Activated CD4-positive, alpha-beta memory T cell treated with anti-CD3 and anti-CD28 coated beads, Interleukin-2, amount 10 ng/mL, durations not matched to agents 7 days and 5 days (primary cell): ENCODE results near the gene MMP19. TPM values are rescaled to one million over a fixed set of nuclear protein-coding genes. Genes with fewer than 3 reads are reported as not detected.
"Not testable (repeated sequence)": the region's sequence is repeated elsewhere in the genome, so short reads cannot be mapped to it uniquely, and the experiment has no call there.

Experiments used
- CTCF ChIA-PET: fragments of 350-600 bp; sonication (Branson Sonifier 250); formaldehyde crosslinking; loops from one replicate; lab custom pipeline; 2021; ENCODE audit warnings: antibody characterized with exemption, inconsistent platforms; lab: Charles Lee
- POLR2A ChIA-PET: fragments of 350-600 bp; sonication (Branson Sonifier 250); formaldehyde crosslinking; loops from one replicate; lab custom pipeline; 2021; ENCODE audit warnings: antibody characterized with exemption; lab: Charles Lee
- DNase-seq: peaks from one replicate; pipeline ENCODE4 v3.0.0-alpha.2; 2020
- H3K27ac Mint-ChIP-seq: one replicate; pipeline ENCODE4 v1.8.0; 2021; ENCODE audit warnings: mild to moderate bottlenecking, mixed read lengths
- H3K27me3 Mint-ChIP-seq: one replicate; pipeline ENCODE4 v1.8.0; 2021; ENCODE audit warnings: mixed read lengths
- H3K36me3 Mint-ChIP-seq: one replicate; pipeline ENCODE4 v1.8.0; 2021; ENCODE audit warnings: low read depth, mixed read lengths
- H3K4me1 Mint-ChIP-seq: one replicate; pipeline ENCODE4 v1.8.0; 2021; ENCODE audit warnings: mixed read lengths
- H3K4me3 Mint-ChIP-seq: one replicate; pipeline ENCODE4 v1.8.0; 2021; ENCODE audit warnings: mild to moderate bottlenecking, mixed read lengths
- H3K9me3 Mint-ChIP-seq: one replicate; pipeline ENCODE4 v1.8.0; 2021; ENCODE audit warnings: mixed read lengths
- total RNA-seq, 2 experiments: library from RNA; stranded (reverse); gene quantifications; one replicate each; pipeline ENCODE4 v1.2.3, GENCODE V29; 2021

The MMP19 gene
- total RNA-seq, 2 experiments from 2014 or later = not detected

- Mint-ChIP-seq H3K27me3 (peaks cover 3% of the 10 kb centered on the region), H3K36me3 (no peaks in the 10 kb centered on the region), H3K9me3 (no peaks in the 10 kb centered on the region), H3K4me1 (no peaks in the 10 kb centered on the region), H3K4me3 (no peak overlapping the region), H3K27ac (no peak overlapping the region)
- ChIA-PET CTCF (interaction anchor here (0.7 kb wide), 1 partner anchor 41 kb away, joined by 4 read pairs; no protein-coding TSS in a partner anchor), POLR2A (no interaction called here)
- DNase-seq = no peak
These were observed 4.4 kb downstream of the MMP19 start for GRCh38 chr12:55838361-55838760.

- H3K9me3 Mint-ChIP-seq, H3K27ac Mint-ChIP-seq, H3K27me3 Mint-ChIP-seq, DNase-seq, H3K4me3 Mint-ChIP-seq, H3K36me3 Mint-ChIP-seq: not testable (repeated sequence)
- CTCF ChIA-PET = interaction anchor here (2.2 kb wide), 1 partner anchor 17 kb away, joined by 5 read pairs; the partner anchor contains the start of genes ORMDL2 and SARNP
- POLR2A ChIA-PET = interaction anchor here (1.0 to 6.1 kb wide), 2 partner anchors 13 to 16 kb away, joined by 3 to 105 read pairs; partner anchors contain the start of genes ORMDL2 and SARNP
- peaks cover 21% of the 10 kb centered on the region for H3K4me1 Mint-ChIP-seq
These were observed 8.3 kb downstream of the MMP19 start for GRCh38 chr12:55834400-55834799.

GRCh38 chr12:55833056-55833455 lies 9.7 kb downstream of the MMP19 start:
- Mint-ChIP-seq H3K27ac (no peak overlapping the region), H3K9me3 (no peaks in the 10 kb centered on the region), H3K27me3 (no peaks in the 10 kb centered on the region), H3K36me3 (peaks cover 5% of the 10 kb centered on the region), H3K4me1 (peaks cover 29% of the 10 kb centered on the region), H3K4me3 (no peak overlapping the region)
- POLR2A ChIA-PET = interaction anchor here (6.1 kb wide), 1 partner anchor 14 kb away, joined by 105 read pairs; the partner anchor contains the start of genes ORMDL2 and SARNP
- no peak for DNase-seq
- CTCF ChIA-PET = no interaction called here

GRCh38 chr12:55831447-55831815 lies 11.3 kb downstream of the MMP19 start:
- CTCF ChIA-PET = interaction anchor here (1.5 kb wide), 1 partner anchor 91 kb away, joined by 3 read pairs; no protein-coding TSS in a partner anchor
- Mint-ChIP-seq H3K27me3 (no peaks in the 10 kb centered on the region), H3K4me1 (peaks cover 44% of the 10 kb centered on the region), H3K27ac (no peak overlapping the region), H3K36me3 (peaks cover 16% of the 10 kb centered on the region), H3K9me3 (no peaks in the 10 kb centered on the region), H3K4me3 (peak overlapping the region; percentile 99)
- POLR2A ChIA-PET = interaction anchor here (2.2 to 6.1 kb wide), 5 partner anchors 13 to 109 kb away, joined by 12 to 105 read pairs (median 13); partner anchors contain the start of genes ORMDL2, PYM1 and SARNP
- no peak for DNase-seq

GRCh38 chr12:55830601-55831446 lies 11.9 kb downstream of the MMP19 start:
- peak overlapping the region; percentile 94 for H3K27ac Mint-ChIP-seq
- peaks cover 49% of the 10 kb centered on the region for H3K4me1 Mint-ChIP-seq
- POLR2A ChIA-PET = interaction anchor here (1.1 to 6.1 kb wide), 13 partner anchors 9 to 469 kb away, joined by 3 to 105 read pairs (median 8); partner anchors contain the start of genes CS, ORMDL2, PA2G4 and PYM1

GRCh38 chr12:55829967-55830600 lies 12.7 kb downstream of the MMP19 start:
- peak; percentile 50 for DNase-seq
- H3K27me3 Mint-ChIP-seq = no peaks in the 10 kb centered on the region
- H3K4me3 Mint-ChIP-seq = peak overlapping the region; percentile 99
- CTCF ChIA-PET = interaction anchor here (0.6 to 2.8 kb wide), 16 partner anchors 10 to 274 kb away, joined by 3 to 36 read pairs (median 4); partner anchors contain the start of genes ORMDL2, PA2G4, PYM1 and SARNP
- H3K4me1 Mint-ChIP-seq = peaks cover 54% of the 10 kb centered on the region
- peak overlapping the region; percentile 94 for H3K27ac Mint-ChIP-seq
- no peaks in the 10 kb centered on the region for H3K9me3 Mint-ChIP-seq
- H3K36me3 Mint-ChIP-seq = peaks cover 23% of the 10 kb centered on the region
- POLR2A ChIA-PET = interaction anchor here (0.6 to 6.1 kb wide), 21 partner anchors 9 to 469 kb away, joined by 3 to 105 read pairs (median 4); partner anchors contain the start of genes CS, ORMDL2, PA2G4 and PYM1

More at GRCh38 chr12:55830601-55831446, 11.9 kb downstream of the MMP19 start:
- H3K4me3 Mint-ChIP-seq = peak overlapping the region; percentile 99
- DNase-seq = peak; percentile 58
- peaks cover 21% of the 10 kb centered on the region for H3K36me3 Mint-ChIP-seq
- CTCF ChIA-PET = interaction anchor here (1.0 to 2.8 kb wide), 7 partner anchors 13 to 273 kb away, joined by 3 to 36 read pairs (median 7); partner anchors contain the start of genes ORMDL2, PA2G4, PYM1 and SARNP
- H3K27me3 Mint-ChIP-seq = no peaks in the 10 kb centered on the region
- H3K9me3 Mint-ChIP-seq = no peaks in the 10 kb centered on the region

GRCh38 chr12:55828357-55828756 lies 14.4 kb downstream of the MMP19 start:
- ChIA-PET POLR2A (interaction anchor here (1.0 to 6.1 kb wide), 9 partner anchors 10 to 146 kb away, joined by 3 to 105 read pairs (median 10); partner anchors contain the start of genes ORMDL2, PYM1, RAB5B and SARNP), CTCF (interaction anchor here (1.4 to 2.8 kb wide), 3 partner anchors 10 to 105 kb away, joined by 3 to 36 read pairs (median 22); partner anchors contain the start of genes ORMDL2, PYM1 and SARNP)
- peak overlapping the region; percentile 94 for H3K27ac Mint-ChIP-seq
- peaks cover 31% of the 10 kb centered on the region for H3K36me3 Mint-ChIP-seq
- H3K4me3 Mint-ChIP-seq = peak overlapping the region; percentile 99
- peaks cover 67% of the 10 kb centered on the region for H3K4me1 Mint-ChIP-seq
- no peaks in the 10 kb centered on the region for H3K27me3 Mint-ChIP-seq
- H3K9me3 Mint-ChIP-seq = no peaks in the 10 kb centered on the region
- no peak for DNase-seq

GRCh38 chr12:55827806-55828205 lies 14.9 kb downstream of the MMP19 start:
- peaks cover 36% of the 10 kb centered on the region for H3K36me3 Mint-ChIP-seq
- no peaks in the 10 kb centered on the region for H3K27me3 Mint-ChIP-seq
- no peak for DNase-seq
- CTCF ChIA-PET = interaction anchor here (0.9 kb wide), 1 partner anchor 10 kb away, joined by 4 read pairs; the partner anchor contains the start of genes ORMDL2 and SARNP
- POLR2A ChIA-PET = interaction anchor here (1.0 to 2.7 kb wide), 2 partner anchors 10 to 36 kb away, joined by 3 to 21 read pairs; partner anchors contain the start of genes ORMDL2 and SARNP
- peak overlapping the region; percentile 71 for H3K27ac Mint-ChIP-seq
- peaks cover 72% of the 10 kb centered on the region for H3K4me1 Mint-ChIP-seq
- H3K4me3 Mint-ChIP-seq = peak overlapping the region; percentile 99
- H3K9me3 Mint-ChIP-seq = no peaks in the 10 kb centered on the region

- H3K4me3 Mint-ChIP-seq = peak overlapping the region; percentile 11
- H3K36me3 Mint-ChIP-seq = peaks cover 63% of the 10 kb centered on the region
- no peak for DNase-seq
- CTCF ChIA-PET = interaction anchor here (0.5 to 1.8 kb wide), 10 partner anchors 86 to 893 kb away, joined by 3 to 6 read pairs (median 4); partner anchors contain the start of gene SUOX
- H3K27me3 Mint-ChIP-seq = no peaks in the 10 kb centered on the region
- no peaks in the 10 kb centered on the region for H3K9me3 Mint-ChIP-seq
- peaks cover 57% of the 10 kb centered on the region for H3K4me1 Mint-ChIP-seq
- POLR2A ChIA-PET = interaction anchor here (0.6 to 1.2 kb wide), 5 partner anchors 8 to 149 kb away, joined by 3 read pairs; partner anchors contain the start of genes PYM1 and RAB5B
- peak overlapping the region; percentile 46 for H3K27ac Mint-ChIP-seq
These were observed 18.0 kb downstream of the MMP19 start for GRCh38 chr12:55824726-55825125.

GRCh38 chr12:55823419-55823818 lies 19.3 kb downstream of the MMP19 start:
- Mint-ChIP-seq H3K4me3 (no peak overlapping the region), H3K36me3 (peaks cover 71% of the 10 kb centered on the region)
- POLR2A ChIA-PET = interaction anchor here (0.6 to 1.3 kb wide), 4 partner anchors 79 to 295 kb away, joined by 3 to 4 read pairs (median 3); partner anchors contain the start of gene ZC3H10

GRCh38 chr12:55822228-55822627 lies 20.5 kb downstream of the MMP19 start:
- H3K27ac Mint-ChIP-seq = peak overlapping the region; percentile 17
- H3K27me3 Mint-ChIP-seq = no peaks in the 10 kb centered on the region
- peaks cover 62% of the 10 kb centered on the region for H3K36me3 Mint-ChIP-seq
- CTCF ChIA-PET = interaction anchor here (1.0 to 1.3 kb wide), 2 partner anchors 83 to 104 kb away, joined by 3 read pairs; no protein-coding TSS in a partner anchor
- peaks cover 55% of the 10 kb centered on the region for H3K4me1 Mint-ChIP-seq
- POLR2A ChIA-PET = no interaction called here
- no peak overlapping the region for H3K4me3 Mint-ChIP-seq
- no peak for DNase-seq
- H3K9me3 Mint-ChIP-seq = no peaks in the 10 kb centered on the region

More at GRCh38 chr12:55823419-55823818, 19.3 kb downstream of the MMP19 start:
- no peak for DNase-seq
- Mint-ChIP-seq H3K9me3 (no peaks in the 10 kb centered on the region), H3K27ac (peak overlapping the region; percentile 49), H3K27me3 (no peaks in the 10 kb centered on the region), H3K4me1 (peaks cover 64% of the 10 kb centered on the region)
- CTCF ChIA-PET = interaction anchor here (0.7 to 1.3 kb wide), 2 partner anchors 103 to 1246 kb away, joined by 3 read pairs; no protein-coding TSS in a partner anchor
